Pancreas (tissue), 10 donors: ENCODE data around the gene ZBTB16. TPM values are rescaled to one million over a fixed set of nuclear protein-coding genes. Genes with fewer than 3 reads are reported as not detected.

Source experiments
- ATAC-seq, 4 donors: fragments of 200-7000 bp; cut with Tn5 transposase; one replicate each; pipeline versions ENCODE4 v1.8.0 to v1.9.1; 2020; ENCODE audit warnings: mild to moderate bottlenecking in 4 of 4, moderate library complexity in 4 of 4
- DNase-seq, 6 donors: peaks; one replicate each; pipeline ENCODE4 v3.0.0-alpha.2; 2020
- FAIRE-seq: peaks from 2 replicates; lab custom pipeline; 2012; peaks lifted over from hg19 to GRCh38; lab: Jason Lieb, UNC
- H3K27ac ChIP-seq, 4 donors: fragments of 200-600 bp; sonication (generic); 1 replicate in 3 of 4; 2 replicates in 1 of 4; pipeline versions ENCODE4 v1.5.0 to v1.8.0; 2020
- H3K27me3 ChIP-seq, 4 donors: fragments of 200-600 bp; one replicate each; pipeline ENCODE4 v1.8.0; 2021
- H3K36me3 ChIP-seq, 3 donors: fragments of 200-600 bp; sonication (generic) in 1 of 3; one replicate each; pipeline versions ENCODE4 v1.5.0 to v1.8.0; 2020 to 2021
- H3K4me1 ChIP-seq, 3 donors: fragments of 200-600 bp; one replicate each; pipeline ENCODE4 v1.8.0; 2021
- H3K4me3 ChIP-seq, 4 donors: fragments of 200-600 bp; sonication (generic) in 2 of 4; one replicate each; pipeline versions ENCODE4 v1.5.0 to v1.8.0; 2020 to 2021
- H3K9me3 ChIP-seq, 4 donors: fragments of 200-600 bp; one replicate each; pipeline ENCODE4 v1.8.0; 2021
- CTCF ChIP-seq, 4 donors: fragments of 200-600 bp; sonication (generic) in 3 of 4; IDR thresholded peaks; one replicate each; pipeline versions ENCODE4 v1.5.0 to v1.8.0; 2021; ENCODE audit warnings: antibody characterized with exemption in 4 of 4
- WGBS, 2 donors: extraction: QIAGEN DNeasy Blood & Tissue Kit; methylation state at CpG; one replicate each; pipeline ENCODE4 v1.1.7; 2013; 5-methylcytosine and 5-hydroxymethylcytosine counted together
- intact Hi-C, 3 donors: fragments of 100-400 bp; cut with DNase I; formaldehyde crosslinking; loops; one replicate each; pipeline versions ENCODE4 v1.11.1 to v1.14.2; 2022
- polyA plus RNA-seq, 2 donors: library from polyadenylated mRNA; stranded (reverse); fragments of 200-250 nt; gene quantifications; one replicate each; pipeline ENCODE4 v1.2.3, GENCODE V29; 2013
- total RNA-seq, 6 donors: library from RNA; stranded (reverse); fragmentation: NEBNext Ultra II Directional in 4 of 6; extraction: Animal tissue kit (Norgen Biotek cat#: 25700) in 4 of 6; gene quantifications; one replicate each; pipeline versions ENCODE4 v1.2.1 to v1.2.4, GENCODE V29; 2021 to 2023
- donor health status: healthy with polysubstance abuse.
- donor health status: DM: no; HTN: no; CAD: no; lungs with moderate emphysema.
- donor health status: DM: no; HTN: no; CAD: no.
- donor health status: control.
- donor health status: control.
- donor health status: Bipolar disorder and iron deficiency.
- donor health status: DM: yes; HTN: yes; CAD: no.
- donor health status: DM: no; HTN: no; CAD: no.
- donor health status: DM: no; HTN: no; CAD: no.
- donor health status: DM: yes; HTN: yes; CAD: no.

Gene ZBTB16
- total and polyA plus RNA-seq, 8 donors: 8.1 to 76.4 (median 42.3) TPM

- Histone ChIP-seq H3K9me3 (no peaks in the 10 kb centered on the region), H3K27me3 (no peaks in the 10 kb centered on the region), H3K4me1 (peaks cover 81 to 93% (median 92%) of the 10 kb centered on the region in 3 donors), H3K27ac (peak overlapping the region in 2 of 4 donors; percentile 41 to 65), H3K36me3 (no peaks in the 10 kb centered on the region), H3K4me3 (no peak overlapping the region)
- no peak for TF ChIP-seq CTCF (IDR thresholded peaks at IDR 0.05)
- DNase-seq: no peak
- no peak for FAIRE-seq
- 87 to 90% methylated on average over 4 of the region's 4 CpGs for WGBS, 2 donors
- intact Hi-C loops: no loop called here
- ATAC-seq: no peak
Measured at GRCh38 chr11:114166362-114166761, 106.9 kb downstream of the ZBTB16 start.

- FAIRE-seq (peak; percentile 78), DNase-seq (no peak), ATAC-seq (peak in 3 of 4 donors; percentile 1 to 14 (median 7))
- Histone ChIP-seq H3K36me3 (no peaks in the 10 kb centered on the region), H3K4me3 (no peak overlapping the region), H3K27me3 (no peaks in the 10 kb centered on the region), H3K27ac (peak overlapping the region in 2 of 4 donors; percentile 57 to 65), H3K4me1 (peaks cover 81 to 93% (median 92%) of the 10 kb centered on the region in 3 donors), H3K9me3 (no peaks in the 10 kb centered on the region)
- no peak for TF ChIP-seq CTCF (IDR thresholded peaks at IDR 0.05)
- intact Hi-C loops: no loop called here
- 18 to 21% methylated on average over 3 of the region's 3 CpGs for WGBS, 2 donors
Measured at GRCh38 chr11:114166897-114167323, 107.4 kb downstream of the ZBTB16 start.

GRCh38 chr11:114167355-114167754 is 107.8 kb downstream of the ZBTB16 start:
- FAIRE-seq (no peak), DNase-seq (no peak), ATAC-seq (no peak)
- Histone ChIP-seq H3K27ac (peak overlapping the region in 2 of 4 donors; percentile 57 to 65), H3K9me3 (no peaks in the 10 kb centered on the region), H3K27me3 (no peaks in the 10 kb centered on the region), H3K4me3 (no peak overlapping the region), H3K4me1 (peaks cover 80 to 93% (median 92%) of the 10 kb centered on the region in 3 donors), H3K36me3 (no peaks in the 10 kb centered on the region)
- no peak for TF ChIP-seq CTCF (IDR thresholded peaks at IDR 0.05)
- WGBS, 2 donors: 45 to 46% methylated on average over 5 of the region's 5 CpGs
- intact Hi-C loops: no loop called here

- intact Hi-C loops: no loop called here
- TF ChIP-seq CTCF (IDR thresholded peaks at IDR 0.05): no peak
- DNase-seq (no peak), FAIRE-seq (no peak), ATAC-seq (no peak)
- H3K27ac ChIP-seq: peak overlapping the region in 2 of 4 donors; percentile 57 to 65
- H3K36me3 ChIP-seq: no peaks in the 10 kb centered on the region
- 88% methylated on average over 11 of the region's 11 CpGs for WGBS, 2 donors
- no peaks in the 10 kb centered on the region for H3K27me3 ChIP-seq
- no peaks in the 10 kb centered on the region for H3K9me3 ChIP-seq
- peaks cover 82 to 94% (median 93%) of the 10 kb centered on the region in 3 donors for H3K4me1 ChIP-seq
- H3K4me3 ChIP-seq: no peak overlapping the region
Measured at GRCh38 chr11:114167771-114168448, 108.4 kb downstream of the ZBTB16 start.

GRCh38 chr11:114168691-114169090 is 109.2 kb downstream of the ZBTB16 start:
- DNase-seq (no peak), ATAC-seq (peak in 2 of 4 donors; percentile 12 to 49), FAIRE-seq (no peak)
- H3K4me3 ChIP-seq: no peak overlapping the region
- no peak for TF ChIP-seq CTCF (IDR thresholded peaks at IDR 0.05)
- H3K9me3 ChIP-seq: no peaks in the 10 kb centered on the region
- no peaks in the 10 kb centered on the region for H3K36me3 ChIP-seq
- 32 to 41% methylated on average over 1 of the region's 1 CpG for WGBS, 2 donors
- intact Hi-C loops: no loop called here
- H3K27ac ChIP-seq: peak overlapping the region in 1 of 4 donors; percentile 65
- H3K4me1 ChIP-seq: peaks cover 82 to 95% (median 91%) of the 10 kb centered on the region in 3 donors
- H3K27me3 ChIP-seq: no peaks in the 10 kb centered on the region
